Measurements from ENCODE around the gene MBP. TPM values are rescaled to one million over a fixed set of nuclear protein-coding genes. Genes with fewer than 3 reads are reported as not detected.

MBP gene
- total RNA-seq, 4 donors from 2014 or later = 18.1 to 58.8 (median 30.6) TPM

DNA sequence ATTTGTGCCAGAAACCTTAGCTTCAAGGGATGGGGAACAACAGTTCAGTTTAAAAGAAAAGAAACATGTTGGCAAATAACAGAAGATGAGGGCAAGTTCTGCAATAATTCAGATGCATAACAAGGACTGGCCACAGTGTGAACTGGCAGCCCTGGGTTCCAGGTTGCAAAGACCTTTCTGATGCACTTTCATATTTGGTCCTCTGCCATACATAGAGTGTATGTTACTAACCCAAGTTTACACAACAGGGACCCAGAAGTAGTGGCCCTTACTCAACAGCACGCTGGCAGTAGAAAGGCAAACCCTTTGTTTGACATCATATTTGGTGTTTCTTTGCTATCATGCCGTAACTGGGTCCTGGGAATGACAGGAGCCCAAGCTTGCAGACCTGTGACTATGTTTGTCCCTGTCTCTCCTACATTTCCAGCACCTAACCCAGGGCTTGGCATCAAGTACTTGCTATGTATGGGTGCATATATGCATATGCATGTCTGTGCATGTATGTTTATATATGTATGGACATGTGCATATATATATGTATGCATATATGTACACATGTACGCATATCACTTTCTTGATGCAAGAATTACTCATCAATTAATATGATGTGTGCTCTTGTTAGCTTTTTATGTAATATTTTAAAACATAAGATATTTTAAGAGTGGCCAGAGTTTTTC lies 94.3 kb downstream of the MBP start:
- TF ChIP-seq CTCF (IDR thresholded peaks at IDR 0.05; ENCODE audit: low read depth) = no peak

GRCh38 chr18:77037567-77037966 lies 95.0 kb downstream of the MBP start:
- TF ChIP-seq CTCF (IDR thresholded peaks at IDR 0.05; ENCODE audit: low read depth) = no peak

- no peak for TF ChIP-seq CTCF (IDR thresholded peaks at IDR 0.05; ENCODE audit: low read depth)
Measured at GRCh38 chr18:77035380-77036187, 97.0 kb downstream of the MBP start.

DNA sequence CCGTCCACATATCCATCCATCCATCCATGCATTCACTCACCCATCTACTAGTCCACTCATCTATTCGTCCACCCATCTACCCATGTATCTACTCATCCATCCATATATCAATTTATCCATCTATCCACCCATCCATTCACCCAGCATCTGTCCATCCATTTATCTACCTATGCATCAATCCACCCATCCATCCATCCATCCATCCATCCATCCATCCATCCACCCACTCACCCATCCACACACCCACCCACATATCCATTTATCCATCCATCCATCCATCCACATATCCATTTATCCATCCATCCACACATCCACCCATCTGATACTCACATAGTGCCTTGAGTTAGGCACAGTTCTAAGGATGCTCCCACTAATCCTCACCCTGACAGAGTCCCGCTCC lies 99.0 kb downstream of the MBP start:
- no peak for TF ChIP-seq CTCF (IDR thresholded peaks at IDR 0.05; ENCODE audit: low read depth)

DNA sequence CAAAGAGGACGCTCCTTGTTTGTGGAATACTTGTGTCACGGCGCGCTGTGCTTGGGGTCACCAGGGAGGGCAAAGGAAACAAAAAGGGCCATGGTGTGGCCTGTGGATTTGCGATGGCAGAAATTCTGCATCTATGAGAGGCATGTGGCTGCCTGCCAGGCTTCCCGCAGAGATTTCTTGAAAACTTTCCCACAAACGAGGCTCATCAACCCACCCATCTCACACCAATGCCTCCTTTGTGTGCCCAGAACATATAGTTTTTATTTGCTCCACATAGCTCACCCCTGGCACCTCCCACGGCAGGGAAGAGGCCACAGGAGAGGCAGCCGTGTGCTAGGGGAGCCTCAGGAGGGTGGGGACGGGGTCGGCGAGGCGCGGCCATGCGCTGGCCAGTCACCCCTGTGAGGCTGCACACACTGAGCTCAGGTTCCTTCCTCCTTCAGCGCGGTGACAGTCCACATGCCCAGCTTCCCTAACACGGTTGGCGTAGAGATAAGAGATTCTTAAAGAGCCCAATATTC lies 100.3 kb downstream of the MBP start:
- TF ChIP-seq CTCF (IDR thresholded peaks at IDR 0.05; ENCODE audit: low read depth) = no peak

DNA sequence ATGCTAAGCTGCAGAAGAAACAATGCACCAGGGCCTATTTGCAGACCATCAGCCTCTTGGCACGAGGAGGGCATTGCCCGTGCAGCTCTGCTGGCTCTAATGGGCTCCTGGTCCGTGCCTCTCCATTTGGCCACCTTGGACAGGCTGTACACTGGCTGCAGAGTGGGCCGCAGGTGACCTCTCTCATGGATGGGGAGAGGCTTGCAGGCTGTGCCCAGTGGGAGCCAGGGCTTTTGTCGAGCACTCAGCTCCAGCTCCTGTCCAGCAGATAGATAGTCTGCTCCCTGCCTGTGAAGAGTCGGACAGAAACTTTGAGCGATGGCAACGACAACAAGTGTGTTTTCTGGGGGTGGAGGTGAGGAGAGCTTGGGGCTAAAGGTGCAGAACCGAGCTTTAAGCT lies 100.9 kb downstream of the MBP start:
- no peak for TF ChIP-seq CTCF (IDR thresholded peaks at IDR 0.05; ENCODE audit: low read depth)

GRCh38 chr18:77030201-77030600 lies 102.4 kb downstream of the MBP start:
- no peak for TF ChIP-seq CTCF (IDR thresholded peaks at IDR 0.05; ENCODE audit: low read depth)
